Right atrium auricular region (tissue), 2 donors: ENCODE data around the gene HHIPL1. TPM values are rescaled to one million over a fixed set of nuclear protein-coding genes. Genes with fewer than 3 reads are reported as not detected.

Experiments used
- DNase-seq: peaks from one replicate; pipeline ENCODE4 v3.0.0-alpha.2; 2019; ENCODE audit warnings: low spot score
- H3K27ac ChIP-seq, 2 donors: fragments of 200-600 bp; sonication (generic); 1 replicate in 1 of 2; 2 replicates in 1 of 2; pipeline ENCODE4 v1.5.1; 2016 to 2019
- H3K27me3 ChIP-seq, 2 donors: fragments of 200-600 bp; sonication (generic); one replicate each; pipeline versions ENCODE4 v1.5.1 to v1.6.0; 2017 to 2019
- H3K36me3 ChIP-seq: fragments of 200-600 bp; sonication (generic); one replicate; pipeline ENCODE4 v1.5.1; 2016
- H3K4me1 ChIP-seq, 2 donors: fragments of 200-600 bp; sonication (generic); one replicate each; pipeline versions ENCODE4 v1.5.1 to v1.6.0; 2017 to 2019
- H3K4me3 ChIP-seq, 2 donors: fragments of 200-600 bp; sonication (generic); 1 replicate in 1 of 2; 2 replicates in 1 of 2; pipeline ENCODE4 v1.5.1; 2017 to 2019; ENCODE audit warnings: mild to moderate bottlenecking in 1 of 2, moderate library complexity in 1 of 2
- H3K9me3 ChIP-seq, 2 donors: fragments of 200-600 bp; sonication (generic); one replicate each; pipeline ENCODE4 v1.5.1; 2019
- total RNA-seq, 2 donors: library from RNA; depleted of rRNA; stranded (reverse); fragments of >200 nt; gene quantifications; one replicate each; pipeline ENCODE4 v1.1.0, GENCODE V29; 2016
- TF ChIP-seq, protein P1 (sequence below), 2 donors: fragments of 200-600 bp; sonication (generic); IDR thresholded peaks; one replicate each; pipeline ENCODE4 v1.5.1; 2019; ENCODE audit warnings: antibody characterized with exemption in 2 of 2

The HHIPL1 gene
- total RNA-seq, 2 donors from 2014 or later: 1.8 to 2.4 TPM

DNA sequence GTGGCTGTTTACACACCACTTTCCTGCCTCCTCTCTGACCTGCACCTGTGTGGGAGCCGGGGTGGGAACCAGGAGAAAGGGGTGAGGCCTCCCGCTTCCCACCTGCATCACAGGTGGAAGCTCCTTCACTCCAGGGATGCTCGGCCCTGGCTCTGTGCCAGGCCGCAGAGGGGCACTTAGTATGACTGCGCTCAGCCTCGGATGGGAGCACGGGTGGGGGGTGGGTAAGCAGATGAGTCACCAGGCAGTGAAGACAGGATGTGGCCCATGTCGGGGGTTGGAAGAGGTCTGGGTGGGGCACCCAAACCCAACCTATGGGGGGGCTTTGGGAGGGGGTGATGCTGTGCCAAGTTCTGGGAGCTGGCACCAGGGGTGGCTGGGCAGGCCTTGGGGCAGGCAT is 31.7 kb downstream of the HHIPL1 start:
- no peak for DNase-seq
- H3K27ac ChIP-seq: no peak overlapping the region
- H3K9me3 ChIP-seq: peaks cover 4 to 12% of the 10 kb centered on the region in 2 donors

DNA sequence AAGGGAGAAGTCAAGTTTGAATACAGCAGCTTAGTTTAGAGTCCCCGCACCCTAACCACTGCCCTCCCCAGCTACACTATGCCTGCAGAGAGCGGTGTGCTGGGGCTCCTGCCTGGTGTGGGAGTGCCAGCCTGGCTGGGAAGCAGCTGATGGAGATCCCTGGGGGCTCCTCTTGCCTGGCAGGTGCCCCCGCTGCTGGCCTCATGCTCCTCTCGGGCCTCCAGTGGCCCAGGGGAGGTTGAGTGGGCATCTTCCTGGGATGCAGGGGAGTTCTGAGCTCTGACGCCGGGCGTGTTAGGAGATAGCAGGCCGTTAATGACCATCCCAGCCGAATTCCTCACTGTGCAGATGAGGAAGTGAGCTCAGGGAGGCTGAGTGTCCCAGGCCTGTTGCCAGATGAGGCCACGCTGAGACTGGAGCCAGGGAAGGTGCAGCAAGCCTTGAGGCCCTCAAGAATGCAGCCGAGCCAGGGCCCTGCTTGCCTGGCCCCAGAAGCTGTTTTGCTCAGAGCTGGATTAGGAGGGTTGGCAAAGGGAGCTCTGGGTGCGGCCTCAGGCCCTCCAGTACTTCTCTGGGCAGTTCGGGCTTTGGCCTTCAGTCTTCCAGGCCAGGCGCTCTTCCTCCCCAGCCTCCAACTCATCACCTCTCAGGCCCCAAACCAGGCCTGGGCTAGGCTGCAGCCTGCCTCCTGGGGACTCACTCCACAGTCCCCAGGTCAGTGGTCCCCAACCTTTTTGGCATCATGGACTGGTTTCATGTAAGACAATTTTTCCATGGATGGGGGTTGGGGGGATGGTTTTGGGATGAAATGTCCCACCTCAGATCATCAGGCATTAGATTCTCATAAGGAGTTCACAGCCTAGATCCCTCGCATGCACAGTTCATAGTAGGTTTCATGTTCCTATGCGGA is 32.6 kb downstream of the HHIPL1 start:
- Histone ChIP-seq H3K9me3 (peaks cover 4 to 12% of the 10 kb centered on the region in 2 donors), H3K27ac (no peak overlapping the region), H3K4me3 (no peak overlapping the region), H3K36me3 (no peaks in the 10 kb centered on the region), H3K4me1 (peaks cover 0 to 8% of the 10 kb centered on the region in 2 donors), H3K27me3 (no peaks in the 10 kb centered on the region)
- TF ChIP-seq, protein P1, sequence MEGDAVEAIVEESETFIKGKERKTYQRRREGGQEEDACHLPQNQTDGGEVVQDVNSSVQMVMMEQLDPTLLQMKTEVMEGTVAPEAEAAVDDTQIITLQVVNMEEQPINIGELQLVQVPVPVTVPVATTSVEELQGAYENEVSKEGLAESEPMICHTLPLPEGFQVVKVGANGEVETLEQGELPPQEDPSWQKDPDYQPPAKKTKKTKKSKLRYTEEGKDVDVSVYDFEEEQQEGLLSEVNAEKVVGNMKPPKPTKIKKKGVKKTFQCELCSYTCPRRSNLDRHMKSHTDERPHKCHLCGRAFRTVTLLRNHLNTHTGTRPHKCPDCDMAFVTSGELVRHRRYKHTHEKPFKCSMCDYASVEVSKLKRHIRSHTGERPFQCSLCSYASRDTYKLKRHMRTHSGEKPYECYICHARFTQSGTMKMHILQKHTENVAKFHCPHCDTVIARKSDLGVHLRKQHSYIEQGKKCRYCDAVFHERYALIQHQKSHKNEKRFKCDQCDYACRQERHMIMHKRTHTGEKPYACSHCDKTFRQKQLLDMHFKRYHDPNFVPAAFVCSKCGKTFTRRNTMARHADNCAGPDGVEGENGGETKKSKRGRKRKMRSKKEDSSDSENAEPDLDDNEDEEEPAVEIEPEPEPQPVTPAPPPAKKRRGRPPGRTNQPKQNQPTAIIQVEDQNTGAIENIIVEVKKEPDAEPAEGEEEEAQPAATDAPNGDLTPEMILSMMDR (IDR thresholded peaks at IDR 0.05): no peak
- no peak for DNase-seq

More for the DNA sequence above, 31.7 kb downstream of the HHIPL1 start:
- Histone ChIP-seq H3K27me3 (no peaks in the 10 kb centered on the region), H3K36me3 (no peaks in the 10 kb centered on the region), H3K4me3 (no peak overlapping the region), H3K4me1 (peaks cover 0 to 8% of the 10 kb centered on the region in 2 donors)
- TF ChIP-seq, protein P1 (IDR thresholded peaks at IDR 0.05): no peak

DNA sequence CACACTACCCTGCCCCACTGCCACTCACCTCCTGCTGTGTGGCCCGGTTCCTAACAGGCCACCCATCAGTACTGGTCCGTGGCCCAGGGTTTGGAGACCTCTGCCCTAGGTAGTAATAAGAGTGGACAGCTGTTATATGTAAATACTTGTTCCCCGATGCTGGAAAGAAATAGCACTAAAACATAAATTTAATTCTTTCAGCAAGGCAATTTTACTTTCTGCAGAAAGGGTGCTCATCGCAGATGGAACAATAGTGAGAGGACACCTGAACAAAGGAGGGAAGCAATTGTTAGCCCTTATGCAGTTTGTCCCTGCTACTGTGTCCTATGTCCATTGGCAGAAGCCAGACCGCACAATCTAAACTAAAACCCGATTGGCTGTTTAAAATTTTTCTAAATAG is 33.3 kb downstream of the HHIPL1 start:
- DNase-seq: no peak
- peaks cover 0 to 14% of the 10 kb centered on the region in 2 donors for H3K4me1 ChIP-seq
- no peaks in the 10 kb centered on the region for H3K27me3 ChIP-seq
- no peaks in the 10 kb centered on the region for H3K36me3 ChIP-seq
- H3K4me3 ChIP-seq: no peak overlapping the region
- H3K9me3 ChIP-seq: peaks cover 4 to 12% of the 10 kb centered on the region in 2 donors
- no peak overlapping the region for H3K27ac ChIP-seq
- TF ChIP-seq, protein P1 (IDR thresholded peaks at IDR 0.05): no peak

DNA sequence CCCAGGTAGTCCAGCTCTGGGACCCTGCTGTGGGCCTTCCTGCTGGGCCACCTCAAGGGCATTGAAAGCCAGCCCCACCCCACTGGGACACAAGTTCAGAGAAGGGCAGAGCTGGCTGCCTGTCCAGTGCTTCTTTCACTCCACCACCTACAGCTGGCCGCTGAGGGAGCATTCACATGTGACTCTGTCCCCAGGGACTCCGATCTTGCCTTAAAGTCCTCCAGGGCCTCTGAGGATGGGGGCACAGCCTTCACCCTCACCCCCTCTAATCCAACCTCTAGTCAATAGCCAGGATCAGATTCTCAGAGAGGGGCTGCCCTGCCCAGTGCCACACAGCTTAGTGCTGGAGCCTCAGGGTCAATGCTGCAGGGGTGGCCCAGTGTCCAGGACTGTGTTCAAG is 34.2 kb downstream of the HHIPL1 start:
- Histone ChIP-seq H3K36me3 (no peaks in the 10 kb centered on the region), H3K4me3 (no peak overlapping the region), H3K9me3 (peaks cover 4 to 12% of the 10 kb centered on the region in 2 donors), H3K4me1 (peaks cover 0 to 18% of the 10 kb centered on the region in 2 donors), H3K27ac (no peak overlapping the region), H3K27me3 (no peaks in the 10 kb centered on the region)
- TF ChIP-seq, protein P1 (IDR thresholded peaks at IDR 0.05): no peak
- DNase-seq: no peak

DNA sequence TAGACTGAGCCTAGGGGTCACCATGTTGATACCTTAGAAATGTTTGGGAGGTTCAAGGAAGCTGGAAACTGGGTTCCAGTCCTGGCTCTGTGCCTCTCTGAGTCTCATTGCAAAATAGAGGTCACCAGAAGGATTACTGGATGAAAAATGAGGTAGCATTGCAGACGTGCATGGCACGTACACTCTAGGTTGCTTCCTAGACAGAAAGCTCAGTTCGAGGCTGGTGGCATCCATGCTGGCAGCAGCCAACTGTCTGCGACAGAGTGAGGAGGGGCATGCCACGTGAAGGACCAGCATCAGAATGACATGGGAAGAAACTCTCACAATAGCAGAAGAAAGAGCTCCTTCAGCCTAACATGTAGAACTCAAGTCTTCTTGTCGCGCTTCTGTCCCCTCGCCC is 34.6 kb downstream of the HHIPL1 start:
- Histone ChIP-seq H3K9me3 (peaks cover 4 to 12% of the 10 kb centered on the region in 2 donors), H3K36me3 (no peaks in the 10 kb centered on the region), H3K4me1 (peaks cover 0 to 20% of the 10 kb centered on the region in 2 donors), H3K4me3 (no peak overlapping the region), H3K27me3 (no peaks in the 10 kb centered on the region), H3K27ac (no peak overlapping the region)
- no peak for DNase-seq
- TF ChIP-seq, protein P1 (IDR thresholded peaks at IDR 0.05): no peak
